Caco-2 (cell line): ENCODE data around the gene CTXN2. TPM values are rescaled to one million over a fixed set of nuclear protein-coding genes. Genes with fewer than 3 reads are reported as not detected.
A peak's percentile ranks its signal among the peaks of the same experiment; 100 is the strongest.

Experiments used
- BruUV-seq: library from RNA; stranded (reverse); fragments of 400-500 nt; replicated peaks from 2 replicates; lab custom pipeline; 2021; lab: Mats Ljungman, UMichigan
- CTCF ChIA-PET: fragments of 300-600 bp; sonication (Branson Sonifier 250); formaldehyde crosslinking; loops from one replicate; lab custom pipeline; 2022; ENCODE audit warnings: antibody characterized with exemption; lab: Charles Lee
- POLR2A ChIA-PET: fragments of 300-600 bp; sonication (Branson Sonifier 250); formaldehyde crosslinking; loops from one replicate; lab custom pipeline; 2022; ENCODE audit warnings: antibody characterized with exemption; lab: Charles Lee
- DNase-seq, 2 experiments: peaks; one replicate each; pipeline versions ENCODE4 v3.0.0 to v3.0.0-alpha.2; 2020 to 2022
- H3K27me3 ChIP-seq: replicated peaks from 2 replicates; pipeline ENCODE4 v1.6.0; 2011; ENCODE audit warnings: low read length; ENCODE audit not compliant: control insufficient read depth, insufficient read depth
- H3K36me3 ChIP-seq: 2 replicates; pipeline ENCODE4 v1.5.1; 2011; ENCODE audit warnings: low read length; ENCODE audit not compliant: control insufficient read depth, insufficient read depth
- H3K4me1 ChIP-seq: fragments of 250-450 bp; sonication (Bioruptor Pico); 2 replicates; pipeline ENCODE4 v1.5.1; 2020; ENCODE audit warnings: mild to moderate bottlenecking
- H3K4me3 ChIP-seq: 2 replicates; pipeline ENCODE4 v1.5.1; 2011; ENCODE audit warnings: low read depth, mild to moderate bottlenecking, control low read depth, low read length
- H3K9me3 ChIP-seq: fragments of 250-450 bp; sonication (Bioruptor Pico); 2 replicates; pipeline ENCODE4 v1.5.1; 2020; ENCODE audit warnings: mild to moderate bottlenecking, moderate library complexity
- H3K27ac Mint-ChIP-seq: one replicate; pipeline ENCODE4 v1.8.0; 2022; ENCODE audit warnings: mixed read lengths; ENCODE audit not compliant: unreplicated experiment
- H3K27me3 Mint-ChIP-seq: one replicate; pipeline ENCODE4 v1.8.0; 2022; ENCODE audit warnings: mixed read lengths; ENCODE audit not compliant: insufficient read depth, unreplicated experiment
- H3K36me3 Mint-ChIP-seq: one replicate; pipeline ENCODE4 v1.8.0; 2022; ENCODE audit warnings: mild to moderate bottlenecking, mixed read lengths; ENCODE audit not compliant: insufficient read depth, unreplicated experiment
- H3K4me1 Mint-ChIP-seq: one replicate; pipeline ENCODE4 v1.8.0; 2022; ENCODE audit warnings: low read depth, mixed read lengths; ENCODE audit not compliant: unreplicated experiment
- H3K4me3 Mint-ChIP-seq: one replicate; pipeline ENCODE4 v1.8.0; 2022; ENCODE audit warnings: mild to moderate bottlenecking, moderate library complexity, mixed read lengths; ENCODE audit not compliant: unreplicated experiment
- H3K9me3 Mint-ChIP-seq: one replicate; pipeline ENCODE4 v1.8.0; 2022; ENCODE audit warnings: mixed read lengths; ENCODE audit not compliant: unreplicated experiment
- intact Hi-C: fragments of 100-400 bp; cut with micrococcal nuclease; formaldehyde crosslinking; loops from one replicate; pipeline ENCODE4 v1.10.0; 2022; ENCODE audit not compliant: unreplicated experiment
- total RNA-seq: library from RNA; stranded (reverse); gene quantifications from 2 replicates; pipeline ENCODE4 v1.2.3, GENCODE V29; 2022
- TF ChIP-seq, protein P1 (sequence below), 2 experiments: fragments of 200-600 bp in 1 of 2; IDR thresholded peaks; 1 replicate in 1 of 2; 2 replicates in 1 of 2; pipeline versions ENCODE4 v1.5.1 to v1.8.0; 2011 to 2022; ENCODE audit warnings: antibody characterized with exemption in 1 of 2, control low read depth in 1 of 2, inconsistent platforms in 1 of 2, low read depth in 1 of 2, low read length in 1 of 2, mild to moderate bottlenecking in 1 of 2, moderate library complexity in 1 of 2; ENCODE audit not compliant: insufficient read depth in 1 of 2, severe bottlenecking in 1 of 2, unreplicated experiment in 1 of 2

CTXN2 gene
- total RNA-seq, 1 experiment from 2014 or later = not detected

DNA sequence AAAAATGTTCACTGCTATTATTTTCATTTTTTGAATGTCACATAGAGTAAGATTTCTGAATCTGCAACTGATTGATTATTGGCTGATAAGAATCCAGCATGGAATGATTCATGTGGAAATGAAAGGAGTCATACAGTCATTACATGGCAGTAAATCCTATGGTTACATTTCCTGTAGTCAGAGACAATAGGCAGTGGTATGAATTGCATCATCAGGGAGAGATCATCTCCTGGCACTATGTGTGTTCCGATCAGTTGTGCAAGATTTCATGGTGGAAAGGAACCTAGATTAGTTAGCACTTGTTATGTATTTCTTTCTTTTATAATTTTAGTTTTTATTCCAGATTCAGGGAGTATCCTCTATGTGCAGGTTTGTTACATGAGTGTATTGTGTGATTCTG, 53.5 kb downstream of the CTXN2 start:
- Histone ChIP-seq H3K9me3 (no peaks in the 10 kb centered on the region), H3K36me3 (no peaks in the 10 kb centered on the region), H3K4me3 (no peak overlapping the region), H3K27me3 (no peaks in the 10 kb centered on the region), H3K4me1 (no peaks in the 10 kb centered on the region)
- no peak overlapping the region for H3K4me3 Mint-ChIP-seq
- intact Hi-C loops = no loop called here
- H3K9me3 Mint-ChIP-seq = no peaks in the 10 kb centered on the region
- H3K27ac Mint-ChIP-seq = no peak overlapping the region
- peaks cover 16% of the 10 kb centered on the region for H3K27me3 Mint-ChIP-seq
- BruUV-seq = no TSS peak
- ChIA-PET POLR2A (no interaction called here), CTCF (no interaction called here)
- H3K36me3 Mint-ChIP-seq = no peaks in the 10 kb centered on the region
- DNase-seq = no peak
- no peaks in the 10 kb centered on the region for H3K4me1 Mint-ChIP-seq
- TF ChIP-seq, protein P1, sequence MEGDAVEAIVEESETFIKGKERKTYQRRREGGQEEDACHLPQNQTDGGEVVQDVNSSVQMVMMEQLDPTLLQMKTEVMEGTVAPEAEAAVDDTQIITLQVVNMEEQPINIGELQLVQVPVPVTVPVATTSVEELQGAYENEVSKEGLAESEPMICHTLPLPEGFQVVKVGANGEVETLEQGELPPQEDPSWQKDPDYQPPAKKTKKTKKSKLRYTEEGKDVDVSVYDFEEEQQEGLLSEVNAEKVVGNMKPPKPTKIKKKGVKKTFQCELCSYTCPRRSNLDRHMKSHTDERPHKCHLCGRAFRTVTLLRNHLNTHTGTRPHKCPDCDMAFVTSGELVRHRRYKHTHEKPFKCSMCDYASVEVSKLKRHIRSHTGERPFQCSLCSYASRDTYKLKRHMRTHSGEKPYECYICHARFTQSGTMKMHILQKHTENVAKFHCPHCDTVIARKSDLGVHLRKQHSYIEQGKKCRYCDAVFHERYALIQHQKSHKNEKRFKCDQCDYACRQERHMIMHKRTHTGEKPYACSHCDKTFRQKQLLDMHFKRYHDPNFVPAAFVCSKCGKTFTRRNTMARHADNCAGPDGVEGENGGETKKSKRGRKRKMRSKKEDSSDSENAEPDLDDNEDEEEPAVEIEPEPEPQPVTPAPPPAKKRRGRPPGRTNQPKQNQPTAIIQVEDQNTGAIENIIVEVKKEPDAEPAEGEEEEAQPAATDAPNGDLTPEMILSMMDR (IDR thresholded peaks at IDR 0.05; ENCODE audit: insufficient read depth in 1 of 2, low read depth in 1 of 2, low read length in 1 of 2, severe bottlenecking in 1 of 2, unreplicated experiment in 1 of 2) = no peak

DNA sequence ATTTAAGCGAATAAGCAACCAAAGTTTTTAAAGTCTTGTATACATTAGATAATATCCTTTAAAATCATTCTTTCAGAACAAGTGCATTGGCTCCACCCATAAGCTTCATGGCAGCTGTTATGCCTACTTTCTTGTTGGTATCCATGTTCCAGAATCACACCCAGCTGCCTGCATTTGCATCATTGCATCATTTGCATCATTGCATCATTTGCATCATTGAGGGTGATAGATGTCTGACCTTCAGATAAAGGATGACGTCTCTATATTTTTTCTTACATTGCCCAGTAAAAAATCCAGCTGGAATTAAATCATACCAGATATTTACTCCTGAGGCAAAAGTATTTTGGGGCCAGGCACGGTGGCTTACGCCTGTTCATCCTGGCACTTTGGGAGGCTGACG, 56.9 kb downstream of the CTXN2 start:
- H3K4me1 ChIP-seq = no peaks in the 10 kb centered on the region
- no peak for DNase-seq
- ChIA-PET POLR2A (no interaction called here), CTCF (no interaction called here)
- no peak overlapping the region for H3K4me3 ChIP-seq
- no peaks in the 10 kb centered on the region for H3K27me3 ChIP-seq
- H3K27me3 Mint-ChIP-seq = peaks cover 24% of the 10 kb centered on the region
- no TSS peak for BruUV-seq
- no peak overlapping the region for H3K27ac Mint-ChIP-seq
- intact Hi-C loops = no loop called here
- H3K9me3 Mint-ChIP-seq = no peaks in the 10 kb centered on the region
- TF ChIP-seq, protein P1 (IDR thresholded peaks at IDR 0.05; ENCODE audit: insufficient read depth in 1 of 2, low read depth in 1 of 2, low read length in 1 of 2, severe bottlenecking in 1 of 2, unreplicated experiment in 1 of 2) = no peak
- H3K36me3 Mint-ChIP-seq = no peaks in the 10 kb centered on the region
- H3K9me3 ChIP-seq = no peaks in the 10 kb centered on the region
- H3K4me1 Mint-ChIP-seq = no peaks in the 10 kb centered on the region
- no peaks in the 10 kb centered on the region for H3K36me3 ChIP-seq
- no peak overlapping the region for H3K4me3 Mint-ChIP-seq

- CTCF ChIA-PET = no interaction called here
- intact Hi-C loops = loop anchor here (1.0 kb wide), 2 partner anchors 138 to 262 kb away; no protein-coding TSS in a partner anchor
- Mint-ChIP-seq H3K36me3 (no peaks in the 10 kb centered on the region), H3K4me3 (no peak overlapping the region), H3K27me3 (peaks cover 21% of the 10 kb centered on the region), H3K4me1 (no peaks in the 10 kb centered on the region), H3K27ac (no peak overlapping the region), H3K9me3 (no peaks in the 10 kb centered on the region)
- peak in 1 of 2 experiments; percentile 51 for DNase-seq
- Histone ChIP-seq H3K4me1 (no peaks in the 10 kb centered on the region), H3K9me3 (no peaks in the 10 kb centered on the region), H3K36me3 (no peaks in the 10 kb centered on the region), H3K4me3 (no peak overlapping the region), H3K27me3 (no peaks in the 10 kb centered on the region)
- TF ChIP-seq, protein P1 (IDR thresholded peaks at IDR 0.05; ENCODE audit: insufficient read depth in 1 of 2, low read depth in 1 of 2, low read length in 1 of 2, severe bottlenecking in 1 of 2, unreplicated experiment in 1 of 2) = peak; percentile 50 to 55
- POLR2A ChIA-PET = no interaction called here
- BruUV-seq = no TSS peak
Observed at GRCh38 chr15:48250640-48251076, 59.2 kb downstream of the CTXN2 start.
